ENCODE data around the gene NEK6.

DNA sequence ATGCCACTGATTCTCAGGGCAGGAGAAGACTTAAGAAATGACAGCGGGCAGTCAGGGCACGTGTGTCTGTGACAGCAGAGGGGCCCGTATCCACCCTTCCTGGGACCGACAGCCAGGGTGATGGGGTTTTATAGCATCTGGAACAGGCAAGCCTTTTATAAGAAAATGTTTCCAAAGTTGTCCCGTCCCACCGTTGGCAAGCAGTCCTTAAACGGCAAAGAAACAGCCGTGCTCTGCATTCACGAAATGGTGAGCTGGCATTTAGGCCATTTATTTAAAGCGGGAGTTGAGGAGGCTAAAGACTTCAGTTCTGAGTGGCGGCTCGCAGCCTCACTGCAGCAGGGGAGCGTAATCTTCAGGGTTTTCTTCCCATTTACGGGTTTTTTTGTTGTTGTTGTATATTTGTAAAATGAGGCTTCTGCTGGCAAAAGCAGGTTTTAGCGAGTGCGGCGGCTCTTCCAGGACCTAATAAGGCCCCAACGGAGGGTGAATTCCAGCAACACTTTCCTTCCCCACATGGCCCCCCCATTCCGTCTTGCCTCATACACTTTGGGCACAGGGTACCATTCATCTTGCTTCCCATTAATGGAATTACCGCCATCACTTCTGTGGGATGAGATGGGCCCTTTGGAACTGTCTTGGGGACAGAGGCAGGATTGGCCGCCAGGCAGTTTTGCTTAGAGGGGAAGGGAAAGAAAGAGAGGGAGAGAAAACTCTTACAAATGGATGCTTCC is 15.8 kb downstream of the NEK6 start:
- TF ChIP-seq CBX5 (IDR thresholded peaks at IDR 0.05; ENCODE audit: low read depth) (no peak), SMC3 (IDR thresholded peaks at IDR 0.05; ENCODE audit: borderline replicate concordance, low read length) (no peak), SUZ12 (IDR thresholded peaks at IDR 0.05; ENCODE audit: unreplicated experiment) (no peak), SP1 (IDR thresholded peaks at IDR 0.05; ENCODE audit: low read depth, low read length) (no peak), KDM1A (IDR thresholded peaks at IDR 0.05; ENCODE audit: borderline replicate concordance) (no peak), BHLHE40 (IDR thresholded peaks at IDR 0.05; ENCODE audit: borderline replicate concordance in 1 of 2, low read depth in 2 of 2, low read length in 1 of 2) (no peak), RELA (IDR thresholded peaks at IDR 0.05; ENCODE audit: borderline replicate concordance, partially characterized antibody) (no peak), CEBPB (IDR thresholded peaks at IDR 0.05; ENCODE audit: borderline replicate concordance in 1 of 2, low read depth in 2 of 2, low read length in 2 of 2) (no peak), GABPA (IDR thresholded peaks at IDR 0.05; ENCODE audit: low read depth) (no peak), ZNF384 (IDR thresholded peaks at IDR 0.05; ENCODE audit: borderline replicate concordance, low read depth, low read length) (no peak)
- TF ChIP-seq, protein P1, sequence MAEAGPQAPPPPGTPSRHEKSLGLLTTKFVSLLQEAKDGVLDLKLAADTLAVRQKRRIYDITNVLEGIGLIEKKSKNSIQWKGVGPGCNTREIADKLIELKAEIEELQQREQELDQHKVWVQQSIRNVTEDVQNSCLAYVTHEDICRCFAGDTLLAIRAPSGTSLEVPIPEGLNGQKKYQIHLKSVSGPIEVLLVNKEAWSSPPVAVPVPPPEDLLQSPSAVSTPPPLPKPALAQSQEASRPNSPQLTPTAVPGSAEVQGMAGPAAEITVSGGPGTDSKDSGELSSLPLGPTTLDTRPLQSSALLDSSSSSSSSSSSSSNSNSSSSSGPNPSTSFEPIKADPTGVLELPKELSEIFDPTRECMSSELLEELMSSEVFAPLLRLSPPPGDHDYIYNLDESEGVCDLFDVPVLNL (IDR thresholded peaks at IDR 0.05; ENCODE audit: low read depth, low read length): no peak
- TF ChIP-seq, protein P2, sequence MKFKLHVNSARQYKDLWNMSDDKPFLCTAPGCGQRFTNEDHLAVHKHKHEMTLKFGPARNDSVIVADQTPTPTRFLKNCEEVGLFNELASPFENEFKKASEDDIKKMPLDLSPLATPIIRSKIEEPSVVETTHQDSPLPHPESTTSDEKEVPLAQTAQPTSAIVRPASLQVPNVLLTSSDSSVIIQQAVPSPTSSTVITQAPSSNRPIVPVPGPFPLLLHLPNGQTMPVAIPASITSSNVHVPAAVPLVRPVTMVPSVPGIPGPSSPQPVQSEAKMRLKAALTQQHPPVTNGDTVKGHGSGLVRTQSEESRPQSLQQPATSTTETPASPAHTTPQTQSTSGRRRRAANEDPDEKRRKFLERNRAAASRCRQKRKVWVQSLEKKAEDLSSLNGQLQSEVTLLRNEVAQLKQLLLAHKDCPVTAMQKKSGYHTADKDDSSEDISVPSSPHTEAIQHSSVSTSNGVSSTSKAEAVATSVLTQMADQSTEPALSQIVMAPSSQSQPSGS (IDR thresholded peaks at IDR 0.05; ENCODE audit: low read length): no peak
- TF ChIP-seq, protein P3, sequence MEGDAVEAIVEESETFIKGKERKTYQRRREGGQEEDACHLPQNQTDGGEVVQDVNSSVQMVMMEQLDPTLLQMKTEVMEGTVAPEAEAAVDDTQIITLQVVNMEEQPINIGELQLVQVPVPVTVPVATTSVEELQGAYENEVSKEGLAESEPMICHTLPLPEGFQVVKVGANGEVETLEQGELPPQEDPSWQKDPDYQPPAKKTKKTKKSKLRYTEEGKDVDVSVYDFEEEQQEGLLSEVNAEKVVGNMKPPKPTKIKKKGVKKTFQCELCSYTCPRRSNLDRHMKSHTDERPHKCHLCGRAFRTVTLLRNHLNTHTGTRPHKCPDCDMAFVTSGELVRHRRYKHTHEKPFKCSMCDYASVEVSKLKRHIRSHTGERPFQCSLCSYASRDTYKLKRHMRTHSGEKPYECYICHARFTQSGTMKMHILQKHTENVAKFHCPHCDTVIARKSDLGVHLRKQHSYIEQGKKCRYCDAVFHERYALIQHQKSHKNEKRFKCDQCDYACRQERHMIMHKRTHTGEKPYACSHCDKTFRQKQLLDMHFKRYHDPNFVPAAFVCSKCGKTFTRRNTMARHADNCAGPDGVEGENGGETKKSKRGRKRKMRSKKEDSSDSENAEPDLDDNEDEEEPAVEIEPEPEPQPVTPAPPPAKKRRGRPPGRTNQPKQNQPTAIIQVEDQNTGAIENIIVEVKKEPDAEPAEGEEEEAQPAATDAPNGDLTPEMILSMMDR (IDR thresholded peaks at IDR 0.05 in 2 of 3, conservative IDR thresholded peaks at IDR 0.05 in 1 of 3; ENCODE audit: control insufficient read depth in 2 of 3, extremely low read depth in 1 of 3, insufficient read depth in 1 of 3, low read depth in 3 of 3, low read length in 3 of 3): no peak

Data from GM12878 (cell line).